Caco-2 (cell line): ENCODE results near the gene CLEC18A. TPM values are rescaled to one million over a fixed set of nuclear protein-coding genes. Genes with fewer than 3 reads are reported as not detected.
"Not testable (repeated sequence)": the region's sequence is repeated elsewhere in the genome, so short reads cannot be mapped to it uniquely, and the experiment has no call there.

ENCODE experiments used
- BruUV-seq: library from RNA; stranded (reverse); fragments of 400-500 nt; replicated peaks from 2 replicates; lab custom pipeline; 2021; lab: Mats Ljungman, UMichigan
- CTCF ChIA-PET: fragments of 300-600 bp; sonication (Branson Sonifier 250); formaldehyde crosslinking; loops from one replicate; lab custom pipeline; 2022; ENCODE audit warnings: antibody characterized with exemption; lab: Charles Lee
- POLR2A ChIA-PET: fragments of 300-600 bp; sonication (Branson Sonifier 250); formaldehyde crosslinking; loops from one replicate; lab custom pipeline; 2022; ENCODE audit warnings: antibody characterized with exemption; lab: Charles Lee
- DNase-seq, 2 experiments: peaks; one replicate each; pipeline versions ENCODE4 v3.0.0 to v3.0.0-alpha.2; 2020 to 2022
- H3K27me3 ChIP-seq: replicated peaks from 2 replicates; pipeline ENCODE4 v1.6.0; 2011; ENCODE audit warnings: low read length; ENCODE audit not compliant: control insufficient read depth, insufficient read depth
- H3K36me3 ChIP-seq: 2 replicates; pipeline ENCODE4 v1.5.1; 2011; ENCODE audit warnings: low read length; ENCODE audit not compliant: control insufficient read depth, insufficient read depth
- H3K4me1 ChIP-seq: fragments of 250-450 bp; sonication (Bioruptor Pico); 2 replicates; pipeline ENCODE4 v1.5.1; 2020; ENCODE audit warnings: mild to moderate bottlenecking
- H3K4me3 ChIP-seq: 2 replicates; pipeline ENCODE4 v1.5.1; 2011; ENCODE audit warnings: low read depth, mild to moderate bottlenecking, control low read depth, low read length
- H3K9me3 ChIP-seq: fragments of 250-450 bp; sonication (Bioruptor Pico); 2 replicates; pipeline ENCODE4 v1.5.1; 2020; ENCODE audit warnings: mild to moderate bottlenecking, moderate library complexity
- H3K27ac Mint-ChIP-seq: one replicate; pipeline ENCODE4 v1.8.0; 2022; ENCODE audit warnings: mixed read lengths; ENCODE audit not compliant: unreplicated experiment
- H3K27me3 Mint-ChIP-seq: one replicate; pipeline ENCODE4 v1.8.0; 2022; ENCODE audit warnings: mixed read lengths; ENCODE audit not compliant: insufficient read depth, unreplicated experiment
- H3K36me3 Mint-ChIP-seq: one replicate; pipeline ENCODE4 v1.8.0; 2022; ENCODE audit warnings: mild to moderate bottlenecking, mixed read lengths; ENCODE audit not compliant: insufficient read depth, unreplicated experiment
- H3K4me1 Mint-ChIP-seq: one replicate; pipeline ENCODE4 v1.8.0; 2022; ENCODE audit warnings: low read depth, mixed read lengths; ENCODE audit not compliant: unreplicated experiment
- H3K4me3 Mint-ChIP-seq: one replicate; pipeline ENCODE4 v1.8.0; 2022; ENCODE audit warnings: mild to moderate bottlenecking, moderate library complexity, mixed read lengths; ENCODE audit not compliant: unreplicated experiment
- H3K9me3 Mint-ChIP-seq: one replicate; pipeline ENCODE4 v1.8.0; 2022; ENCODE audit warnings: mixed read lengths; ENCODE audit not compliant: unreplicated experiment
- intact Hi-C: fragments of 100-400 bp; cut with micrococcal nuclease; formaldehyde crosslinking; loops from one replicate; pipeline ENCODE4 v1.10.0; 2022; ENCODE audit not compliant: unreplicated experiment
- total RNA-seq: library from RNA; stranded (reverse); gene quantifications from 2 replicates; pipeline ENCODE4 v1.2.3, GENCODE V29; 2022

The CLEC18A gene
- total RNA-seq, 1 experiment from 2014 or later = 1.3 TPM

GRCh38 chr16:70003511-70003910, 52.4 kb downstream of the CLEC18A start:
- H3K4me3 Mint-ChIP-seq, H3K4me3 ChIP-seq, POLR2A ChIA-PET, H3K4me1 Mint-ChIP-seq, BruUV-seq, CTCF ChIA-PET, intact Hi-C loops, H3K9me3 ChIP-seq, H3K36me3 ChIP-seq, H3K9me3 Mint-ChIP-seq, H3K27me3 Mint-ChIP-seq, DNase-seq, H3K4me1 ChIP-seq, H3K27me3 ChIP-seq: not testable (repeated sequence)
- Mint-ChIP-seq H3K36me3 (peaks cover 68% of the 10 kb centered on the region), H3K27ac (peak overlapping the region; percentile 22)

- DNase-seq, H3K4me3 Mint-ChIP-seq, CTCF ChIA-PET, POLR2A ChIA-PET, H3K9me3 ChIP-seq, intact Hi-C loops, H3K27me3 Mint-ChIP-seq, H3K9me3 Mint-ChIP-seq, H3K36me3 ChIP-seq, H3K27me3 ChIP-seq, H3K4me1 ChIP-seq, H3K27ac Mint-ChIP-seq, H3K4me1 Mint-ChIP-seq, BruUV-seq, H3K4me3 ChIP-seq: not testable (repeated sequence)
- H3K36me3 Mint-ChIP-seq = peaks cover 75% of the 10 kb centered on the region
These were observed 57.5 kb downstream of the CLEC18A start for GRCh38 chr16:70008604-70009003.

- H3K9me3 ChIP-seq, H3K27ac Mint-ChIP-seq, DNase-seq, BruUV-seq, H3K9me3 Mint-ChIP-seq, intact Hi-C loops, H3K4me3 Mint-ChIP-seq, H3K36me3 ChIP-seq, H3K4me1 ChIP-seq, CTCF ChIA-PET, H3K4me3 ChIP-seq, H3K27me3 ChIP-seq, H3K27me3 Mint-ChIP-seq, H3K4me1 Mint-ChIP-seq, POLR2A ChIA-PET: not testable (repeated sequence)
- H3K36me3 Mint-ChIP-seq = peaks cover 80% of the 10 kb centered on the region
These were observed 59.5 kb downstream of the CLEC18A start for GRCh38 chr16:70010615-70011014.

- H3K4me3 ChIP-seq, H3K36me3 ChIP-seq, DNase-seq, H3K9me3 ChIP-seq, H3K9me3 Mint-ChIP-seq, H3K4me1 Mint-ChIP-seq, POLR2A ChIA-PET, H3K27me3 ChIP-seq, H3K4me3 Mint-ChIP-seq, H3K4me1 ChIP-seq, H3K27ac Mint-ChIP-seq, intact Hi-C loops, CTCF ChIA-PET, H3K27me3 Mint-ChIP-seq, BruUV-seq: not testable (repeated sequence)
- peaks cover 80% of the 10 kb centered on the region for H3K36me3 Mint-ChIP-seq
These were observed 60.0 kb downstream of the CLEC18A start for GRCh38 chr16:70011120-70011519.

- POLR2A ChIA-PET, CTCF ChIA-PET, H3K4me1 ChIP-seq, BruUV-seq, H3K27ac Mint-ChIP-seq, H3K4me3 Mint-ChIP-seq, H3K9me3 Mint-ChIP-seq, intact Hi-C loops, H3K27me3 ChIP-seq, H3K4me3 ChIP-seq, H3K9me3 ChIP-seq, H3K27me3 Mint-ChIP-seq, H3K36me3 ChIP-seq, H3K4me1 Mint-ChIP-seq, DNase-seq: not testable (repeated sequence)
- peaks cover 82% of the 10 kb centered on the region for H3K36me3 Mint-ChIP-seq
These were observed 61.2 kb downstream of the CLEC18A start for GRCh38 chr16:70012354-70012753.

GRCh38 chr16:70012951-70013350, 61.8 kb downstream of the CLEC18A start:
- H3K9me3 ChIP-seq, H3K27me3 Mint-ChIP-seq, H3K4me1 ChIP-seq, H3K27ac Mint-ChIP-seq, DNase-seq, H3K4me1 Mint-ChIP-seq, H3K9me3 Mint-ChIP-seq, intact Hi-C loops, H3K4me3 Mint-ChIP-seq, BruUV-seq, H3K36me3 ChIP-seq, POLR2A ChIA-PET, CTCF ChIA-PET, H3K27me3 ChIP-seq, H3K4me3 ChIP-seq: not testable (repeated sequence)
- peaks cover 88% of the 10 kb centered on the region for H3K36me3 Mint-ChIP-seq
